Fibroblast of lung (primary cell): ENCODE measurements around the gene STXBP2.

Experiments used
- CTCF ChIP-seq, 2 donors: IDR thresholded peaks in 1 of 2; conservative IDR thresholded peaks in 1 of 2; 1 replicate in 1 of 2; 2 replicates in 1 of 2; pipeline ENCODE4 v1.5.1; 2011 to 2012; ENCODE audit warnings: low read length in 2 of 2, control low read depth in 1 of 2, inconsistent platforms in 1 of 2, low read depth in 1 of 2, mild to moderate bottlenecking in 1 of 2
- EZH2 ChIP-seq: IDR thresholded peaks from 2 replicates; pipeline ENCODE4 v1.5.1; 2012; ENCODE audit warnings: low read length, control low read depth, mild to moderate bottlenecking; ENCODE audit errors: missing control alignments

DNA sequence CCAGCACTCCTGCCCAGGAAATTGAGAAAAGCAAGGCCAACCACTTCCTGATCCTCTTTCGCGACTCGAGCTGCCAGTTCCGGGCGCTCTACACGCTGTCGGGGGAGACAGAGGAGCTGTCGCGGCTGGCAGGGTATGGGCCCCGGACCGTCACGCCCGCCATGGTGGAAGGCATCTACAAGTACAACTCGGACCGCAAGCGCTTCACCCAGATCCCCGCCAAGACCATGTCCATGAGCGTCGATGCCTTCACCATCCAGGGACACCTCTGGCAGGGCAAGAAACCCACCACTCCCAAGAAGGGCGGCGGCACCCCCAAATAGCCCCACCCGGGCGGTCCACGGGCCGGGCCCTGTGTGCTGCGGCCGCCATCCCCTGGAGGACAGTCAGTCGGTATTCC, 19.2 kb upstream of the STXBP2 start:
- no peak for TF ChIP-seq CTCF (conservative IDR thresholded peaks at IDR 0.05 in 1 of 2, IDR thresholded peaks at IDR 0.05 in 1 of 2; ENCODE audit: low read depth in 1 of 2, low read length in 2 of 2)
- no peak for TF ChIP-seq EZH2
